GM21423 (cell line): ENCODE measurements around the gene YWHAE.
"Not testable (repeated sequence)": the region's sequence is repeated elsewhere in the genome, so short reads cannot be mapped to it uniquely, and the experiment has no call there.

Experiments used
- ATAC-seq: cut with Tn5 transposase; IDR thresholded peaks from one replicate; pipeline ENCODE4 v1.9.1; 2021; ENCODE audit warnings: mild to moderate bottlenecking, moderate library complexity; ENCODE audit not compliant: unreplicated experiment

YWHAE gene

GRCh38 chr17:1413281-1413791, 13.3 kb upstream of the YWHAE start:
- ATAC-seq: no peak

DNA sequence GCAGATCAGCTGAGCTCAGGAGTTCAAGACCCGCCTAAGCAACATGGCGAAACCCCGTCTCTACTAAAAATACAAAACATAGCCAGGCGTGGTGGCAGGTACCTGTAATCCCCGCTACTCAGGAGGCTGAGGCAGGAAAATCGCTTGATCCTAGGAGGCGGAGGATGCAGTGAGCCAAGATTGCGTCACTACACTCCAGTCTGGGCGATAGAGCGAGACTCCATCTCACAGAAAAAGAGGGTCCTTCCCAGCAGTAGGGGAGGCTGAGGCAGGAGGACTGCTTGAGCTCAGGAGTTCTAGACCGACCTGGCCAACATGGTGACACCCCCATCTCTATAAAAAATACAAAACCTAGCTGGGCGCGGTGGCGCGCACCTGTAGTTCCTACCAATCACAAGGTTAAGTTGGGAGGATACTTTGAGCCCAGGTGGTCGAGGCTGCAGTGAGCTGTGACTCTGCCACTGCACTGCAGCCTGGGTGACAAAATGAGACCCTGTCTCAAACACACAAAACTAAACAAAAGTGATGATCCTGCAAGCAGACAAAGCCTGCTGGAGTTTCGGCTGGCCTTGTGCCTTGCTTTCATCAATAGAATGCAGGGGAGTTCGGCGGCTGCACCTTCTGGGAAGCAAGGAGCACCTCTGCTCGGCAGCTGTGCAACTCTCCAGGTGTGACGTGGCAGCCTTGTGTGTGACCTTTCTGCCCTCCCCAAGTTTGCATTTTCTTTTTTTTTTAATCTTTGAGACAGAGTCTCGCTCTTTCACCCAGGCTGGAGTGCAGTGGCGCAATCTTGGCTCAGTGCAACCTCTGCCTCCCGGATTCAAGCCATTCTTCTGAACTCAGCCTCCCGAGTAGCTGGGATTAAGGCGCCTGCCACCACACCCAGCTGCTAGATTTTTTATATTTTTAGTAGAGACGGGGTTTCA, 12.4 kb upstream of the YWHAE start:
- ATAC-seq: no peak

GRCh38 chr17:1402262-1402586, 2.2 kb upstream of the YWHAE start:
- no peak for ATAC-seq

DNA sequence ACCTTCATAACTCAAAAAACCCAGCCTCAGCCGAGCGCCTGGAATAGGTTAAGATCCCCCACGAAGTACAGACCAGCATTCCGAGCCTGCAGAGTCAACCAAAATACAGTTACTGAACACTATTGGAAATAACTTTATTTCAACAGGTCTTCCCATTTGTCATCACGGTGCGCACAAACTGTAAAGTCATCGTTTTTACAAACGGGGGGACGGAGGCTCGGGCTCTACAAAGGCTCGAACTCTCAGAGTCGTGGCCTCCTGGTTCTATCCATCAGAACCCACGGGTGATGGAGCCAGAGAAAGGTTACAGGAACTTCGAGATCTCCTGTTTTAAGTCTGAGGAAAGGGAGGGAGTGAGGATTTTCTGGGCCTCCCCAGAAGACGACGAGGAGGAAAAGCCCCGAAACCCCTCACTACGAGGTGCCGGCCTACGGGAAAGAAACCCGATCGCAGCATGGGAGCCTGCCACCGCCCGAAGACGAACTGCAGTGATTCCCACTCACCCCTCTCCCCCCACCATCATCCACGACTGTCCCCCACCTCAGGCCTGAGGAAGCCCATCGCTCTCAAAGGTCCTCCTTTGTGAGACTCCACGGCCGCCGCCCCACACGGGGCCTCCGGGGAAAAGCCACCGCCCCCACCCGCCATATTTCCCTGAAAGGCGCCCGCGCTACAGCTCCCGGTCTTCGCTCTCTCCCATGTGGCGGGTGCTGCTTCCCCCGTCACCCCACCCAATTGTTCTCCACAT, 917 bp downstream of the YWHAE start:
- ATAC-seq: peak; percentile 23

- ATAC-seq: no peak
Measured at GRCh38 chr17:1398028-1398427, 2.0 kb downstream of the YWHAE start.

GRCh38 chr17:1395876-1396665, 4.0 kb downstream of the YWHAE start:
- ATAC-seq: not testable (repeated sequence)

GRCh38 chr17:1391577-1391976, 8.4 kb downstream of the YWHAE start:
- ATAC-seq: no peak

GRCh38 chr17:1390432-1391367, 9.3 kb downstream of the YWHAE start:
- no peak for ATAC-seq

DNA sequence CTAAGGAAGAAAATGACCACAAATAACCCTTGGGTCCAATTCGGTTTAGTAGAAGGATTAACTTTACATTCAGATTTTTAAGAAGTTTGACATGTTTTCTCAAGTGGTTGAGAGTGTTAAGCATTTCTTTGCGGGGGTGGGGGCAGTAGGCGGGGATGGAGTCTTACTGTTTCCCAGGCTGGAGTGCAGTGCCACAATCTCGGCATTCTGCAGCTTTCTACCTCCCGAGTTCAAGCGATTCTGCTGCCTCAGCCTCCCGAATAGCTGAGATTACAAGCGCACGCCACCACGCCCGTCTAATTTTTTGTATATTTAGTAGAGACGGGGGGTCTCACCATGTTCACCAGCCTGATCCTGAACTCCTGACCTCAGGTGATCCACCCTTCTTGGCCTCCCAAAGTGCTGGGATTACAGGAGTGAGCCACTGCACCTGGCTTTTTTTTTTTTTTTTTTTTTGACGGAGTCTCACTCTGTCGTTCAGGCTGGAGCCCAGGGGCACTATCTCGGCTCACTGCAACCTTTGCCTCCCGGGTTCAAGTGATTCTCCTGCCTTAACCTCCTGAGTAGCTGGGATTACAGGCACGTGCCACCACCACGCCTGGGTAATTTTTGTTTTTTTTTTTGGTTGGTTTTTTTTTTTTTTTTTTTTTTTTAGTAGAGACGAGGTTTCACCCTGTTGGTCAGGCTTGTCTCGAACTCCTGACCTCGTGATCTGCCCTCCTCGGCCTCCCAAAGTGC, 12.4 kb downstream of the YWHAE start:
- not testable (repeated sequence) for ATAC-seq

- not testable (repeated sequence) for ATAC-seq
Measured at GRCh38 chr17:1386675-1387190, 13.3 kb downstream of the YWHAE start.

DNA sequence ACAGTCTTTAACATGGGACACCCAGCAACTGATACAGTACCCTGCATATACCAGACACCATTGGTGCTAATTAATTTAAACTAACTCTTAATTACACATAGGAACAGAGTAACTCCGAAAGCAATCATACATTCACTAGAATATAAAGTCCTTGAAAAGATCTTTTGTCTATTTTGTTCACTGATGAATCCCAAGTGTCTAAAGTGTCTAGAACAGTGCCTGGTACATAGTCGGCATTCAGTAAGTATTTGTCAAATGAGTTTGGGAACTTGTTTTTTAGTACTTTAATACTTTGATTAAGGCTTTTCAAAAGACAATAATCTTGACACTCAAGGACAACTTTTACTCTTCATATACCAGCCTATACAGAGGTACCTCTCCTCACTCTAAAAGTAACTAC, 13.8 kb downstream of the YWHAE start:
- no peak for ATAC-seq

DNA sequence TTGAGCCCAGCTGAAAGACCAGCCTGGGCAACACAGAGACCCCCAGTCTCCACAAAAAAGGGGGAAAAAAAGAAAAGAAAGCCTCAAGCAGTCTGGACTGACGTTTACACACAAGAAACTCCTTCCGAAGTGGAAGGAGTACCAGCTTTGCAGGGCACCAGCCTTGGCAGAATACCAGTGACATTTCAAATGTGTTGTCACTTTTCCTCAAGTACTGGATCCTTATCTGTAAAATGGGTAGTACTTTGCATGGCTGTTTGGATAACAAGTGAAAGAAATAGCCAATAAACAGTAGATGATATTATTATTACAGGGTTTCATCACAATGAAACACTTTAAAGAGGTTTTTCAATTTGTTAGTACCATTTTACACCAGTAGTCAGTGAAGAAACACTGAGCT, 14.2 kb downstream of the YWHAE start:
- no peak for ATAC-seq

- no peak for ATAC-seq
Measured at GRCh38 chr17:1384905-1385435, 15.1 kb downstream of the YWHAE start.

- ATAC-seq: no peak
Measured at GRCh38 chr17:1379930-1380313, 20.1 kb downstream of the YWHAE start.

- ATAC-seq: no peak
Measured at GRCh38 chr17:1379208-1379929, 20.7 kb downstream of the YWHAE start.

DNA sequence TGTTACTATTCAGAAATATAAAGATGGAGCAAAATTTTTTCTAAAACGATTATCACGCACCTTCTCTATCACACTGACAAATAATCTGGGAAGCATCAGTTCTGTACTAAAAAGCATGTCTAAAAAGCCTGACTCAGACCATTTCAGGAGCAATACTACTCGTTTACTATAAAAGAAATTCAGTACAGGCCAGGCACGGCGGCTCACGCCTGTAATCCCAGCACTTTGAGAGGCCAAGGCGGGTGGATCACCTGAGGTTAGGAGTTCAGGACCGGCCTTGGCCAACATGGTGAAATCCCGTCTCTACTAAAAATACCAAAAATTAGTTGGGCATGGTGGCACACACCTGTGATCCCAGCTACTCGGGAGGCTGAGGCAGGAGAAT, 21.6 kb downstream of the YWHAE start:
- ATAC-seq: not testable (repeated sequence)

- ATAC-seq: no peak
Measured at GRCh38 chr17:1377334-1377733, 22.7 kb downstream of the YWHAE start.

DNA sequence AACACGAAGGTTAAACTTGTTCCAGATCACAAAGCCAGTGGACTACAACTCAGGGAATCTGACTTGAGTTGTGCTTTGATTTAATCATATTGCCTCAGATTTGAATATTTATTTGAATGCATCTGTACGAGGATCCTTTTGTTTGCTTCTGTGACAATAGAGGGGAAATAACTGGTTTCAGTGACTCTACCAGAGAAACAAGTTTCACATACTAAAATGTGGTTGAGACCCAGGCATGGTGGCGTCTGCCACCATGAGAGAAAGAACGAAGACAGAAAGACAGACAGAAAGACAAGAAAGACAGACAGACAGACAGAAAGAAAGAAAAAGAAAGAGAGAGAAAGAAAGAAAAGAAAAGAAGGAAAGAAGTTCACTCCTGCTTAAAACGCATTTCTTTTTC, 24.0 kb downstream of the YWHAE start:
- no peak for ATAC-seq
